ENCODE results near the gene CDH4. TPM values are rescaled to one million over a fixed set of nuclear protein-coding genes. Genes with fewer than 3 reads are reported as not detected.
A peak's percentile ranks its signal among the peaks of the same experiment; 100 is the strongest.

CDH4 gene
- total RNA-seq, 1 donor from 2014 or later = 3.2 TPM

GRCh38 chr20:61222699-61223098 lies 29.4 kb upstream of the CDH4 start:
- DNase-seq (ENCODE audit: low read depth) = no peak
- no peaks in the 10 kb centered on the region for H3K36me3 ChIP-seq (ENCODE audit: insufficient read depth, low read length)
- no peaks in the 10 kb centered on the region for H3K36me3 Mint-ChIP-seq (ENCODE audit: low read depth, unreplicated experiment)
- H3K4me1 ChIP-seq (ENCODE audit: insufficient read depth, low read length) = peaks cover 9% of the 10 kb centered on the region
- H3K4me1 Mint-ChIP-seq (ENCODE audit: low read depth, unreplicated experiment) = peaks cover 3% of the 10 kb centered on the region
- H3K79me2 ChIP-seq (ENCODE audit: insufficient read depth, low read length) = no peaks in the 10 kb centered on the region
- H3K27me3 ChIP-seq (ENCODE audit: insufficient read depth, low read length) = peaks cover 8% of the 10 kb centered on the region
- H3K27me3 Mint-ChIP-seq (ENCODE audit: low read depth, unreplicated experiment) = peaks cover 49% of the 10 kb centered on the region
- no peak overlapping the region for H2AFZ ChIP-seq (ENCODE audit: low read depth, low read length)
- H3K4me3 ChIP-seq (ENCODE audit: insufficient read depth, low read depth, low read length) = no peak overlapping the region
- FAIRE-seq = no peak
- no peak overlapping the region for H3K27ac ChIP-seq (ENCODE audit: low read depth, low read length)
- H3K9me3 Mint-ChIP-seq (ENCODE audit: unreplicated experiment) = no peaks in the 10 kb centered on the region
- H3K9ac ChIP-seq (ENCODE audit: low read length) = no peak overlapping the region
- H4K20me1 ChIP-seq (ENCODE audit: insufficient read depth, low read length) = no peaks in the 10 kb centered on the region
- no peak overlapping the region for H3K27ac Mint-ChIP-seq (ENCODE audit: unreplicated experiment)
- H3K4me2 ChIP-seq (ENCODE audit: low read length) = no peak overlapping the region
- H3K9me3 ChIP-seq (ENCODE audit: insufficient read depth, low read depth, low read length) = no peaks in the 10 kb centered on the region
- no peak for TF ChIP-seq EZH2 (IDR thresholded peaks at IDR 0.05; ENCODE audit: insufficient read depth, low read length)
- TF ChIP-seq CTCF (IDR thresholded peaks at IDR 0.05; ENCODE audit: insufficient read depth, low read depth, low read length) = no peak
- H3K4me3 Mint-ChIP-seq (ENCODE audit: unreplicated experiment) = no peak overlapping the region

GRCh38 chr20:61223121-61223520 lies 28.9 kb upstream of the CDH4 start:
- Histone ChIP-seq H3K4me1 (ENCODE audit: insufficient read depth, low read length) (peaks cover 9% of the 10 kb centered on the region), H4K20me1 (ENCODE audit: insufficient read depth, low read length) (no peaks in the 10 kb centered on the region), H3K4me3 (ENCODE audit: insufficient read depth, low read depth, low read length) (no peak overlapping the region), H3K9me3 (ENCODE audit: insufficient read depth, low read depth, low read length) (no peaks in the 10 kb centered on the region), H3K27me3 (ENCODE audit: insufficient read depth, low read length) (peaks cover 8% of the 10 kb centered on the region), H3K4me2 (ENCODE audit: low read length) (no peak overlapping the region), H3K79me2 (ENCODE audit: insufficient read depth, low read length) (no peaks in the 10 kb centered on the region), H3K27ac (ENCODE audit: low read depth, low read length) (no peak overlapping the region), H2AFZ (ENCODE audit: low read depth, low read length) (no peak overlapping the region), H3K36me3 (ENCODE audit: insufficient read depth, low read length) (no peaks in the 10 kb centered on the region), H3K9ac (ENCODE audit: low read length) (no peak overlapping the region)
- Mint-ChIP-seq H3K27me3 (ENCODE audit: low read depth, unreplicated experiment) (peaks cover 52% of the 10 kb centered on the region), H3K4me1 (ENCODE audit: low read depth, unreplicated experiment) (peaks cover 3% of the 10 kb centered on the region), H3K36me3 (ENCODE audit: low read depth, unreplicated experiment) (no peaks in the 10 kb centered on the region), H3K9me3 (ENCODE audit: unreplicated experiment) (no peaks in the 10 kb centered on the region), H3K27ac (ENCODE audit: unreplicated experiment) (no peak overlapping the region), H3K4me3 (ENCODE audit: unreplicated experiment) (no peak overlapping the region)
- no peak for DNase-seq (ENCODE audit: low read depth)
- no peak for TF ChIP-seq CTCF (IDR thresholded peaks at IDR 0.05; ENCODE audit: insufficient read depth, low read depth, low read length)
- TF ChIP-seq EZH2 (IDR thresholded peaks at IDR 0.05; ENCODE audit: insufficient read depth, low read length) = no peak
- FAIRE-seq = no peak

- no peak for TF ChIP-seq CTCF (IDR thresholded peaks at IDR 0.05; ENCODE audit: insufficient read depth, low read depth, low read length)
- TF ChIP-seq EZH2 (IDR thresholded peaks at IDR 0.05; ENCODE audit: insufficient read depth, low read length) = no peak
- Histone ChIP-seq H3K79me2 (ENCODE audit: insufficient read depth, low read length) (no peaks in the 10 kb centered on the region), H3K27me3 (ENCODE audit: insufficient read depth, low read length) (peaks cover 3% of the 10 kb centered on the region), H3K9me3 (ENCODE audit: insufficient read depth, low read depth, low read length) (no peaks in the 10 kb centered on the region), H2AFZ (ENCODE audit: low read depth, low read length) (no peak overlapping the region), H3K4me2 (ENCODE audit: low read length) (no peak overlapping the region), H4K20me1 (ENCODE audit: insufficient read depth, low read length) (no peaks in the 10 kb centered on the region), H3K27ac (ENCODE audit: low read depth, low read length) (no peak overlapping the region), H3K9ac (ENCODE audit: low read length) (no peak overlapping the region), H3K4me1 (ENCODE audit: insufficient read depth, low read length) (no peaks in the 10 kb centered on the region), H3K4me3 (ENCODE audit: insufficient read depth, low read depth, low read length) (no peak overlapping the region), H3K36me3 (ENCODE audit: insufficient read depth, low read length) (no peaks in the 10 kb centered on the region)
- DNase-seq (ENCODE audit: low read depth) (no peak), FAIRE-seq (no peak)
- Mint-ChIP-seq H3K4me3 (ENCODE audit: unreplicated experiment) (no peak overlapping the region), H3K27me3 (ENCODE audit: low read depth, unreplicated experiment) (peaks cover 44% of the 10 kb centered on the region), H3K4me1 (ENCODE audit: low read depth, unreplicated experiment) (no peaks in the 10 kb centered on the region), H3K9me3 (ENCODE audit: unreplicated experiment) (peaks cover 5% of the 10 kb centered on the region), H3K27ac (ENCODE audit: unreplicated experiment) (peak overlapping the region; percentile 75), H3K36me3 (ENCODE audit: low read depth, unreplicated experiment) (no peaks in the 10 kb centered on the region)
Observed at GRCh38 chr20:61230166-61230565, 21.9 kb upstream of the CDH4 start.

Data from astrocyte (in vitro differentiated cells and primary cell).